GM21529 (cell line): ENCODE results near the gene TIFAB.

Experiments used
- ATAC-seq: cut with Tn5 transposase; IDR thresholded peaks from one replicate; pipeline ENCODE4 v1.9.1; 2021; ENCODE audit not compliant: unreplicated experiment

TIFAB gene

GRCh38 chr5:135428586-135428985 is 23.6 kb downstream of the TIFAB start:
- no peak for ATAC-seq

- peak; percentile 79 for ATAC-seq
Measured at GRCh38 chr5:135426102-135427082, 25.8 kb downstream of the TIFAB start.

- no peak for ATAC-seq
Measured at GRCh38 chr5:135425641-135426040, 26.5 kb downstream of the TIFAB start.

- no peak for ATAC-seq
Measured at GRCh38 chr5:135423846-135424168, 28.3 kb downstream of the TIFAB start.

GRCh38 chr5:135423146-135423845 is 28.9 kb downstream of the TIFAB start:
- ATAC-seq = no peak

GRCh38 chr5:135422419-135422818 is 29.7 kb downstream of the TIFAB start:
- ATAC-seq = no peak

- no peak for ATAC-seq
Measured at GRCh38 chr5:135417083-135417482, 35.1 kb downstream of the TIFAB start.

GRCh38 chr5:135405082-135405481 is 47.1 kb downstream of the TIFAB start:
- no peak for ATAC-seq

GRCh38 chr5:135402031-135402430 is 50.1 kb downstream of the TIFAB start:
- no peak for ATAC-seq

GRCh38 chr5:135400866-135401265 is 51.3 kb downstream of the TIFAB start:
- ATAC-seq = no peak

GRCh38 chr5:135399794-135400542 is 52.2 kb downstream of the TIFAB start:
- ATAC-seq = no peak

GRCh38 chr5:135398855-135399793 is 53.0 kb downstream of the TIFAB start, which contains the start of gene MACROH2A1:
Gene MACROH2A1 (minus strand): TSS chr5:135399231. CDS start chr5:135389093, 10,138 bp downstream.
- peak; percentile 85 for ATAC-seq

GRCh38 chr5:135398160-135398854 is 53.8 kb downstream of the TIFAB start:
- ATAC-seq = peak; percentile 36
